Measurements from ENCODE around the gene DENND2A. TPM values are rescaled to one million over a fixed set of nuclear protein-coding genes. Genes with fewer than 3 reads are reported as not detected.
"Not testable (repeated sequence)": the region's sequence is repeated elsewhere in the genome, so short reads cannot be mapped to it uniquely, and the experiment has no call there.

Gene DENND2A
- total RNA-seq, 2 donors from 2014 or later, result 7.4 to 9.2 TPM

- intact Hi-C loops (cut with DNase I), result no loop called here
- Histone ChIP-seq H3K4me3 (no peak overlapping the region), H3K9ac (ENCODE audit: low read depth in 2 of 2, low read length in 2 of 2) (no peak overlapping the region), H3K27me3 (no peaks in the 10 kb centered on the region), H3K4me1 (no peaks in the 10 kb centered on the region), H3K27ac (no peak overlapping the region), H3K36me3 (no peaks in the 10 kb centered on the region), H3K9me3 (no peaks in the 10 kb centered on the region)
- TF ChIP-seq CTCF (IDR thresholded peaks at IDR 0.05), result no peak
- DNase-seq, result no peak
These were observed 16.0 kb downstream of the DENND2A start for GRCh38 chr7:140624392-140625191.

- Histone ChIP-seq H3K4me3 (no peak overlapping the region), H3K4me1 (no peaks in the 10 kb centered on the region), H3K36me3 (no peaks in the 10 kb centered on the region), H3K27me3 (no peaks in the 10 kb centered on the region), H3K9me3 (no peaks in the 10 kb centered on the region), H3K9ac (ENCODE audit: low read depth in 2 of 2, low read length in 2 of 2) (no peak overlapping the region), H3K27ac (no peak overlapping the region)
- DNase-seq, result no peak
- intact Hi-C loops (cut with DNase I), result no loop called here
- TF ChIP-seq CTCF (IDR thresholded peaks at IDR 0.05), result no peak
These were observed 16.6 kb downstream of the DENND2A start for GRCh38 chr7:140623980-140624379.

- TF ChIP-seq CTCF (IDR thresholded peaks at IDR 0.05), result no peak
- Histone ChIP-seq H3K4me3 (no peak overlapping the region), H3K4me1 (no peaks in the 10 kb centered on the region), H3K9ac (ENCODE audit: low read depth in 2 of 2, low read length in 2 of 2) (no peak overlapping the region), H3K9me3 (no peaks in the 10 kb centered on the region), H3K27me3 (no peaks in the 10 kb centered on the region), H3K36me3 (no peaks in the 10 kb centered on the region), H3K27ac (no peak overlapping the region)
- no peak for DNase-seq
- intact Hi-C loops (cut with DNase I), result no loop called here
These were observed 19.1 kb downstream of the DENND2A start for GRCh38 chr7:140621401-140622021.

DNA sequence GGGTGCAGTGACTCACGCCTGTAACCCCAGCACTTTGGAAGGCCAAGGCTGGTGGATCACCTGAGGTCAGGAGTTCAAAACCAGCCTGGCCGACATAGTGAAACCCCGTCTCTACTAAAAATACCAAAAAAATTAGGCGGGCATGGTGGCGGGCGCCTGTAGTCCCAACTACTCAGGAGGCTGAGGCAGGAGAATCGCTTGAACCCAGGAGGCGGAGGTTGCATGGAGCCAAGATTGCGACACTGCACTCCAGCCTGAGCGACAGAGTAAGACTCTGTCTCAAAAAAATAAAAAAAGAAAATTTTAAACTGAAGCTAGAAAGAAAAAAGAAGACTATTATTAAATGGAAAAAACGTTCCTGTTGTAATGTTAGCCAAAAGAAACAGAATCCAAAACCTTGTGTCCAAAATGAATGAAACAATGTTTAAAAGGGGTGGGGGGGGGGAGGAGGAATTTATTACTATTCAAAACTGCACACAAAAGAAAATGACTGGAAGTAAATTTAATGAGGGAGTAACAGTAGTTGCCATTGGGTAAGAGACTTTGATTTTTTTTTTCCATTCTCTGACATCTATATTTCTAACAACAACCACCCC is 20.6 kb downstream of the DENND2A start:
- H3K4me1 ChIP-seq; H3K27me3 ChIP-seq; H3K36me3 ChIP-seq; H3K4me3 ChIP-seq; intact Hi-C loops (cut with DNase I); H3K9me3 ChIP-seq; H3K27ac ChIP-seq; H3K9ac ChIP-seq (ENCODE audit: low read depth in 2 of 2, low read length in 2 of 2); DNase-seq: not testable (repeated sequence)

GRCh38 chr7:140619176-140619575 is 21.4 kb downstream of the DENND2A start:
- H3K9me3 ChIP-seq, result no peaks in the 10 kb centered on the region
- no peak for TF ChIP-seq CTCF (IDR thresholded peaks at IDR 0.05)
- intact Hi-C loops (cut with DNase I), result no loop called here
- H3K36me3 ChIP-seq, result no peaks in the 10 kb centered on the region
- H3K27ac ChIP-seq, result no peak overlapping the region
- no peak overlapping the region for H3K4me3 ChIP-seq
- no peaks in the 10 kb centered on the region for H3K4me1 ChIP-seq
- no peak for DNase-seq
- no peaks in the 10 kb centered on the region for H3K27me3 ChIP-seq
- H3K9ac ChIP-seq (ENCODE audit: low read depth in 2 of 2, low read length in 2 of 2), result no peak overlapping the region

- H3K36me3 ChIP-seq, result no peaks in the 10 kb centered on the region
- H3K4me1 ChIP-seq, result no peaks in the 10 kb centered on the region
- H3K9ac ChIP-seq (ENCODE audit: low read depth in 2 of 2, low read length in 2 of 2), result no peak overlapping the region
- no peaks in the 10 kb centered on the region for H3K27me3 ChIP-seq
- DNase-seq, result no peak
- TF ChIP-seq CTCF (IDR thresholded peaks at IDR 0.05), result no peak
- H3K9me3 ChIP-seq, result no peaks in the 10 kb centered on the region
- intact Hi-C loops (cut with DNase I), result no loop called here
- H3K27ac ChIP-seq, result no peak overlapping the region
- no peak overlapping the region for H3K4me3 ChIP-seq
These were observed 22.3 kb downstream of the DENND2A start for GRCh38 chr7:140618306-140618705.
